GM12874 (cell line): Measurements from ENCODE around the gene USP24.

Experiments used
- TF ChIP-seq, protein P1 (sequence below): IDR thresholded peaks from 2 replicates; pipeline ENCODE4 v1.5.1; 2011; ENCODE audit warnings: low read depth, mild to moderate bottlenecking, control low read depth, low read length, moderate library complexity; ENCODE audit not compliant: insufficient read depth

Gene USP24

GRCh38 chr1:55180075-55180670 lies 35.0 kb downstream of the USP24 start:
- TF ChIP-seq, protein P1, sequence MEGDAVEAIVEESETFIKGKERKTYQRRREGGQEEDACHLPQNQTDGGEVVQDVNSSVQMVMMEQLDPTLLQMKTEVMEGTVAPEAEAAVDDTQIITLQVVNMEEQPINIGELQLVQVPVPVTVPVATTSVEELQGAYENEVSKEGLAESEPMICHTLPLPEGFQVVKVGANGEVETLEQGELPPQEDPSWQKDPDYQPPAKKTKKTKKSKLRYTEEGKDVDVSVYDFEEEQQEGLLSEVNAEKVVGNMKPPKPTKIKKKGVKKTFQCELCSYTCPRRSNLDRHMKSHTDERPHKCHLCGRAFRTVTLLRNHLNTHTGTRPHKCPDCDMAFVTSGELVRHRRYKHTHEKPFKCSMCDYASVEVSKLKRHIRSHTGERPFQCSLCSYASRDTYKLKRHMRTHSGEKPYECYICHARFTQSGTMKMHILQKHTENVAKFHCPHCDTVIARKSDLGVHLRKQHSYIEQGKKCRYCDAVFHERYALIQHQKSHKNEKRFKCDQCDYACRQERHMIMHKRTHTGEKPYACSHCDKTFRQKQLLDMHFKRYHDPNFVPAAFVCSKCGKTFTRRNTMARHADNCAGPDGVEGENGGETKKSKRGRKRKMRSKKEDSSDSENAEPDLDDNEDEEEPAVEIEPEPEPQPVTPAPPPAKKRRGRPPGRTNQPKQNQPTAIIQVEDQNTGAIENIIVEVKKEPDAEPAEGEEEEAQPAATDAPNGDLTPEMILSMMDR: no peak

DNA sequence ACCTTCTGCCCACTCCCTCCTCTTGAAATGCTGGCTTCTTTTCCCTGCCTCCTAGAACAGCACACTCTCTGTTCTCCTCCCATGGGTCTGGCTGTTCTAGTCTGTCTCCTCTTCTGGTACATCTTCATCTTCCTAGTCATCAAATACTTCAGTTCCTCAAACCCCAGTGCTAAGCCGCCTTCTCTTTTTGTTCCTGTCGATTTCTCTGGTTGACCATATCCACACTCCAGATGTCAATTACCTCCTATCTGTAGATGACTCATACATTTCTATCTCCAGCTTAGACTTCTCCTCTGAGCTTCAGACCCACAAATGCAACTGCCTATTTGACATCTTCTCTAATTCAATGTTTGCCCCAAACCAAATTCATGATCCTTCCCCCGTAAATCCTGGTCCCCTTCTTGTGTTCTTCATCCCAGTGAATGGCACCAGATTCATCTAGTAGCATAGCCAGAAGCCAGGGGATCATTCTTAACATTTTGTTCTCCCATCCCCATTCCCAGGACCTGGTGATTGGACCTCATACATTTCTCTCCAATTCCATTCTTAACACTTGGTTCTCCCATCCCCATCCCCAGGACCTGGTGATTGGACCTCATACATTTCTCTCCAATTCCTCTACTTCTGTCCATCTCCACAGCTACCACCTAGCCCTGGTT lies 35.9 kb downstream of the USP24 start:
- TF ChIP-seq, protein P1: no peak

DNA sequence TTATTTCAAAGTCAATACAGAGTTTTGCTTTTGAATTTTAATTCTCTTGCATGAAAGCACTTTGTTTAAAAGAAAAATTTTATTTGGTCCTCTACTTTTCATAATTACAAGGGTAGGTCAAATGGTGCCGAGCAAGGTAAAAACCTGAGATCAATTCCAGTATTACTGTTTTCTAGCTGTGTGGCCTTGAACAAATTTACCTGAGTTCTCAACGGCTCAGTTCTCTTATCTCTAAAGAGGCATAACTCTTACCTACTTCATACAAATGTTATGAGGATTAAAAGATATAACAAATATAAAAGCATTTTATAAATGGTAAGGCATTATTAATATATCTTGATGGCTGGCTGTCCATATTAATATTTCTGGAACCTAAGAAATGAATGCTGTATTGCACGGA lies 42.5 kb downstream of the USP24 start:
- TF ChIP-seq, protein P1: no peak

- TF ChIP-seq, protein P1: no peak
Measured at GRCh38 chr1:55172272-55172671, 42.9 kb downstream of the USP24 start.

- TF ChIP-seq, protein P1: no peak
Measured at GRCh38 chr1:55171694-55172093, 43.5 kb downstream of the USP24 start.

DNA sequence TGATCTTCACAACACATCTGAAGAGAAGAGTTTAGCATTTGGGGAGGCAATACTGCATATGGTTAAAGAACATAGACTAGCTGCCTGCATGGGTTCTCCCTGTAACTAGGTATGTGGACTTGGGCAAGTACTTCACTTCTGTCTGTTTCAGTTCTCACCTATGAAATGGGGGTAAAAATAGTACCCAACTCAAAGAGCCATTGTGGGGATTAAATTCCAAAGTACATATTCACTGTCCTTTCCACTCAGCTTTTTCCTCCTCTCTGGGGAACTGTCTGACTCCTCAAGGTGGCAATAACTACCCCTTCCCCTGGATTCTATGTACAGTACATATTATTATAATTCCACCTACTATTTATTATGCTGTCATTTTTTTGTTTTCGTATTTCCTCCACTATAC lies 44.7 kb downstream of the USP24 start:
- TF ChIP-seq, protein P1: no peak

DNA sequence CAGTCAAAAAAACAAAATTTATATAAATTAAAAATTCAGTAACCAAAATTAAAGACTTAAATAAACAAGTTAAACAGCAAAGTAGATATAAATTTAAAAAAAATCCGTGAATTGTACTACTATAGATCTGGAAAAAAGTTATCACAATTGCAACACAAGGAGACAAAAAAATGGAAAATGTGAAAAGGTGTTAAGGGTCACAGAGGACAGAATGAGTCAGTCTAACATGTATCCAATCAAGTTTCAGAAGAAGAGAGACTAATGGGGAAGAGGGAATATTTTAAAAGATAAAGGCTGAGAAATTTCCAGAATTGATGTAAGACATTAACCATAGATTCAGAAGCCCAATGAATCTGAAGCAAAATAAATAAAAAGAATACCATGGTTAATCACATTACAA lies 46.0 kb downstream of the USP24 start:
- TF ChIP-seq, protein P1: no peak
